ENCODE measurements around the gene SUCLG1.

DNA sequence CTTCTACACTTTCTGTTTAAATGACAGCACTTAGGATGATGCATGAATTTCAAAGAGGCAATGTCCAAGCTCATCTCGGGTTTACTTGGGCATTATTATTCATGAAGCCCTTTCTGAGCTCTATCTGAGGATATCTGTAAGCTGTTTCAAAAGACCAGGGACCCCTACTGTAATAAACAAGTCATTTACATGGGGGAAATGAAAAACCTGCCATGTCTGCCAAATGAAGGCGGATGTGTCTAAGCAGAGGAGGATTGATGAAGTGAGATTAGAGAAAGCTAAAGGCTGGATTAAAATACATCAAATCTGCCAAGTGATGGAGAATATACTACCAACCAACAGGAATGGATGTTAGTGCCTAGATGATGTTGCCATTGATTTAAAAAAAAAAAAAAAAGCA is 64.5 kb downstream of the SUCLG1 start:
- TF ChIP-seq, protein P1, sequence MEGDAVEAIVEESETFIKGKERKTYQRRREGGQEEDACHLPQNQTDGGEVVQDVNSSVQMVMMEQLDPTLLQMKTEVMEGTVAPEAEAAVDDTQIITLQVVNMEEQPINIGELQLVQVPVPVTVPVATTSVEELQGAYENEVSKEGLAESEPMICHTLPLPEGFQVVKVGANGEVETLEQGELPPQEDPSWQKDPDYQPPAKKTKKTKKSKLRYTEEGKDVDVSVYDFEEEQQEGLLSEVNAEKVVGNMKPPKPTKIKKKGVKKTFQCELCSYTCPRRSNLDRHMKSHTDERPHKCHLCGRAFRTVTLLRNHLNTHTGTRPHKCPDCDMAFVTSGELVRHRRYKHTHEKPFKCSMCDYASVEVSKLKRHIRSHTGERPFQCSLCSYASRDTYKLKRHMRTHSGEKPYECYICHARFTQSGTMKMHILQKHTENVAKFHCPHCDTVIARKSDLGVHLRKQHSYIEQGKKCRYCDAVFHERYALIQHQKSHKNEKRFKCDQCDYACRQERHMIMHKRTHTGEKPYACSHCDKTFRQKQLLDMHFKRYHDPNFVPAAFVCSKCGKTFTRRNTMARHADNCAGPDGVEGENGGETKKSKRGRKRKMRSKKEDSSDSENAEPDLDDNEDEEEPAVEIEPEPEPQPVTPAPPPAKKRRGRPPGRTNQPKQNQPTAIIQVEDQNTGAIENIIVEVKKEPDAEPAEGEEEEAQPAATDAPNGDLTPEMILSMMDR (IDR thresholded peaks at IDR 0.05), result no peak
- TF ChIP-seq POLR2A (IDR thresholded peaks at IDR 0.05) (no peak), POLR2AphosphoS5 (IDR thresholded peaks at IDR 0.05; ENCODE audit: insufficient read depth in 1 of 2, low read depth in 1 of 2) (no peak)

All from vagina (tissue), 2 donors.